Stimulated activated CD4-positive, alpha-beta T cell treated with anti-CD3 and anti-CD28 coated beads, Interleukin-15, amount 100 ng/mL, for 48 hours (primary cell): ENCODE results near the gene NCMAP.
A peak's percentile ranks its signal among the peaks of the same experiment; 100 is the strongest.

Experiments
- DNase-seq, 2 donors: peaks; one replicate each; pipeline ENCODE4 v3.0.0-alpha.2; 2020; ENCODE audit warnings: low read depth in 2 of 2

NCMAP gene

DNA sequence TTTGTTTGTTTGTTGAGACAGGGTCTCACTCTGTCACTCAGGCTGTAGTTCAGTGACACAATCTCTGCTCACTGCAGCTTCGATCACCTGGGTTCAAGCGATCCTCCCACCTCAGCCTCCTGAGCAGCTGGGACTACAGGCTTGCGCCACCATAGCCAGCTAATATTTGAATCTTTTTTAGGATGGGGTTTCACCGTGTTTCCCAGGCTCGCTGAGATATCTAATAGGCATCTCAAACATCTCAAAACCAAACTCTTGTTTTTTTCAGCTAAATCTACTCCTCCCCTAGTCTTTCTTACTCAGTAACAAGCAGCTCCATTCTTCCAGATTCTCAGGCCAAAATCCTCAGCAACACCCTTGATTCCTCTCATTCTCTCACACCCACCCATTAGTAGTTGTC, 65.2 kb downstream of the NCMAP start:
- DNase-seq: no peak

DNA sequence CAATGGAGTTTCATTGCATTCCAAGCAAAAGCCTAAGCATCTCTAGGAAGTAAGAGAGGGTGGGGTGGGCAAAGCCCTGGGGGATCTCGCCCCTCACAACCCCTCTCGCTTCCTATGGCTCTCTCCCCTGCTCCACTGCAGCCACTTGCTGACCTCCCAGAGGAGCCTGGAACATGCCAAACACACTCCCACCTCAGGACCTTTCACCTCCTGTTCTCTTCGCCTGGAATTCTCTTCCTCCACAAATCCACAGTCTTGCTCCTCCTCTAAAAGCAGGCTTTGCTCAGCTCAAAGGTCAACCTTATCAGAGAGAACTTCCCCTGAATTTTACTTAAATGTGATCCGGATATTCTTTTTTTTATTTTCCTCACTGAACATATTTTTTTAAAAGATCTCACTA, 66.3 kb downstream of the NCMAP start:
- no peak for DNase-seq

DNA sequence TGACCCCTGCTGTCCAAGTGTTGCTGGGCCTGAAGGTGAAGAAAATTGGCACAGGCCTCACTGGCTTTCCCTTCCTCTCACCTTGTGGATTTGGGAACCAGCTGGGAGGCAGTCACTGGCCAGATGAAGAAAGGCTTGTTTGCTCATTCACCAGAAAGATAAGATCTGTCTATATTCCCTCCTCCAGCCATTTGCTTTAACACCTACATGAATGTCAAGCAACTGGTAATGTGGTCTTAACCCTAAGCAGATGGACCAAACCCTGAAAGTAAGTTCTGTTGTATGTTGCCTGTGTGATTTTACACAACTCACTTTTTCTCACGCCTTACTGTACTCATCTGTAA, 76.9 kb downstream of the NCMAP start:
- DNase-seq: no peak

DNA sequence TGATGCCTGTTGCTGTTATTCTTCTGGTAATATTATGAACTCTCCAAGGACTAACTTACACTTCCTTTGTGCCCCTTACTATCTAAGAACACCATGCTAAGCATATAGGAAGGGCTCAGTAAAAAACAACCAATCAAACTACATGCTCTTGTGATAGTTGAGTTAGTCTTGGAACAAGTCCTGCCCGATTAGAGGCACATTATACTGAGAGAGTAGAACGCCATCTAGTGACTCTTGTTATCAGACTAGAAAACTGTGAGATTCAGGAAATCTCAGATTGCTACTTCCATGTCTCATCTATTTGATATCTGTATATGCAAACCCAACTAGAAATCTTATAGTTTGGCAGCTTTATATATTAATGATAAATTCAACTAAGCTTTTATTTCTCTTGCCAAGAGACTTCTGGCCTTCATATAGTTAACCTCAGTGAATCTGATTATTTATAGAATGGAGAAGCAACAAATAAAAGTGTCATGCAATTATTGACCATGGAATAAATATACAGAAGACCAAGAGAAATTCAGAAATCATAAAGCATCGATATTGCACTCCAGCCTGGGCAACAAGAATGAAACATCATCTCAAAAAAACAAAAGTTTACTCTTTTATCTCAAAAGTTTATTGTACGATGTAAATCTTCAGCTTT, 79.4 kb downstream of the NCMAP start:
- no peak for DNase-seq

DNA sequence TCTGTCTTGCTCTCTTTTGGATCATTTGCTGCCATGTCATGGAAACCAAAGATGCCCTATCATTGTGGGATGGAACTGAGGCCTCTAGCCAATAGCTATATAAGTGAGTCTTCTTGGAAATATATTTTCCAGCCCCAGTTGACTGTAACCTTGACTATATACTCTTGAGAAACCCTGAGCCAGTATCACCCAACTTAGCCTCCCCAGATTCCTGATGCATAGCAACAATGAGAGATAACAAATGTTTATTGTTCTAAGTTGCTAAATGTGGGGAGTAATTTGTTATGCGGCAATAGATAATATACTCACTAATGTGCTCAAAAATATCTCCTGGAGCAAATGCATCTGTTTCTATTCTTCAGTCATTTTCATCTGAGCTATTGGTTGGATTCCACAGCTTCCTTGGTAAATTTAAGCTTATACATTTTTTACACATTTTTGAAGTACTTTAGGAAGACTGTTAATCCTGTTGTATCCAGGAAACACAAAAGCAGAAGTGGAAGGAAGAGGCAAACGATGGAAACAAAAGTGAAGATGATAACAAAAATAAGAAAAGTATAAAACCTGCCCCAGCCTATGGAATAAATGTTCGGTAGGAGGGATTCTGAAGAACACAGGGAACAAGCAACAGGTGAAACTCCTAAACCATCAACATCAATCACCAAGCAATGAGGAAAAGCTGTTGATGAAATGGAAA, 80.9 kb downstream of the NCMAP start:
- no peak for DNase-seq

DNA sequence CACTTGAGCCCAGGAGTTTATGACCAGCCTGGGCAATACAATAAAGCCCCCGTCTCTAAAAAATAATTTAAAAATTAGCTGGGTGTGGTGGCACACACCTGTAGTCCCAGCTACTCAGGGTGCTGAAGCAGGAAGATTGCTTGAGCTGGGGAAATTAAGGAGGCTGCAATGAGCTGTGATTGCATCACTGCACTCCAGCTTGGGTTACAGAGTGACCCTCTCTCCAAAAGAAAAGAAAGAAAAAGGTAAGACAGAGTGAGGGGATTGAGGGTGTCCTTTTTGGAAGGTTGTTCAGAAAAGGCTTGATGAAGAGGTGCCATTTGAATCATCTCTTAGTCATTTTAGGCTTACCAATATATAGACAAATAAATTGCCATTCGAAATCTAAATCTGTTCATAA, 83.2 kb downstream of the NCMAP start:
- DNase-seq: no peak

DNA sequence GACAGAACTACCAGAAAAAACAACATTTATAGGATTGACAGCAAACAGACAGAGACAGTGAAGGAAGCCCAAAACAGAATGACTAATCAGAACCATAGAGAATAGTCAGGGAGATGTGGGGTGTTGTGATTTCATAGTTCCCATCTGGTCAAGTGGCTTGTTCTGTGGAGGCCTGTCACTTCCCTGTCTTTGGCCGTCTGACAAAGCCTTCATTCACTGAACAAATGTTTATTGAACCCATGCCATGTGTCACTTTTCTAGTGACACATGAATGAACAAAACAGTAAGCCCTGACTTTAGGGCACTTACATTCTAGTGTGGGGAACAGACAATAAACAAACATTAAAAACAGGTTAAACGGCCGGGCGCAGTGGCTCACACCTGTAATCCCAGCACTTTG, 84.0 kb downstream of the NCMAP start:
- no peak for DNase-seq

DNA sequence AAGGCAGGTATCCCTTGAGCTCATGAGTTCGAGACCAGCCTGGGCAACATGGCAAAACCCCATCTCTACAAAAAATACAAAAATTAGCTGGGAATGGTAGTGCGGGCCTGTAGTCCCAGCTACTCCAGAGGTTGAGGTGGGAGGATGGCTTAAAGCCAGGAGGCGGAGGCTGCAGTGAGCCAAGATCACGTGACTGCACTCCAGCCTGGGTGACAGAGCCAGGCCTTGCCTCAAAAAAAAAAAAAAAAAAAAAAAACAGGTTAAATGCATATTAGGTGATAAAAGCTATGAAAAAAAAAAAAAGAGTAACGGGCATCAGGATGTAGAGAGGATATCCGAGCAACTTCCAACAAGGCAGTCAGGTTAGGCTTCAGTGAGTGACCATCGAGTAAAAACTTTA, 84.4 kb downstream of the NCMAP start:
- no peak for DNase-seq

DNA sequence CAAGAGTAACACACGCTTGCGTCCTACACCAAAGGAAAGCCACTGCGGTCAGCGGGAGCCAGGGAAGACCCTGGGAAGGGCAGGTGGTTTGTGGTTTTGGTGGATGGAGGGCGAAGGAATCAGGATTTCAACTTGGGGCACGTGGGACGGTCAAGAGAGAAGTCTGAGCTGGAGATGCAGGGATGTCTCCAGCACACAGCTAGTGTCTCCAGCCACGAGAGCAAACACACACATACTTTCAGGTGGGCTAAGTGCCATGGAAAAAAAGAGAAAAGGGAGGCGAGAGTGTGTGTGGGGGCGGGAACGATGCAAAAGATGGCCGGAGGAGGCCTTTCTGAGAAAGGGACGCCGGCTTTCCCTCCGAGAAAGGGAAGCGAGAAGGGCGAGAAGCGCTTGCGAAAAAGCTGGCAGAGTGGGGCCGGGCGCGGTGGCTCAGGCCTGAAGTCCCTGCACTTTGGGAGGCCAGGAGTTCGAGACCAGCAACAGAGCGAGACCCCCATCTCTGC, 85.8 kb downstream of the NCMAP start:
- peak in 1 of 2 donors; percentile 25 for DNase-seq

DNA sequence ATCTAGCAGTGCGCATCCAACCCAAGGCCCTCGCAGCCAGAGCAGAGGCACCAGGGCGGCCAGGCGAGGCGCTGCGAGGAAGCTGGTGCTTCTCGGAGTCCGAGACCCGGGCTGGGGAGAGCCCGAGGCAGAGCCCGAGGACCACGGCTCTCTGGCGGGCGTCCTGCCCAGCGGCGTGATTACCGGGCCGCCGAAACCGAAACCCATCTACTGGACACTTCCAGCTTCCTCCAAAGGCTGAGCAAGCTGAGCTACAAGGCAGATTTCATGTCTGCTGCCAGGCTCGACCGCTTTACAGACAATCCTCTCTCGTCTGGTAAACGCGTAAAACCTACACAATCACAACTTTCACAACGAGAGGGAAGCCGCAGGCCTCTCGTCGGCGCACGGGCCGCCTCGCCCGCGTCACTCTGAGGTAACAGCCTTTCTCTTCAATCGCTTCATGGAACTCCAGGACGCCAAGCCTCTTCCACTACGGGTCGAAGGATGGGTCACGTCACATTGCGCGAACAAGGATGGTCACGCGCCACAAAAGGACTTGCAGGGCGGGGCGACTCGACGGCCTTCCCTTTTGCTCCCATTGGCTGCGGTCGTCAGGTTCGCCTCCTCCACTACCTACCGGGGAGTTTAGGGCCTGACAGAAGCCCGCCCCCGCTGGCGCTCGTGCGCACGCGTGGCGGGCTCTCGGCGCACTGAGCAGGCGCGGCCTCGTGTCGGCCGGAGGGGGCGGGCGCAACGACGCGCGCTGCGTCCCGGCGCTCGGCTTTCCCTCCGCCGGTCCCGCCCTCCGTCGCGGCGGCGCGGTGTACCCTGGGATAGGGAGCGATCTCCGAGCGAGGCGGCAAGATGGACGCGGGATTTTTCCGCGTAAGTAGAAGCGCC, 86.8 kb downstream of the NCMAP start, which contains the start of gene SRRM1:
Gene SRRM1, plus strand, starts transcription at position 822 of the 882 bp plus-strand sequence. Its CDS starts 25 bp downstream, at position 847.
- peak; percentile 97 to 99 for DNase-seq

DNA sequence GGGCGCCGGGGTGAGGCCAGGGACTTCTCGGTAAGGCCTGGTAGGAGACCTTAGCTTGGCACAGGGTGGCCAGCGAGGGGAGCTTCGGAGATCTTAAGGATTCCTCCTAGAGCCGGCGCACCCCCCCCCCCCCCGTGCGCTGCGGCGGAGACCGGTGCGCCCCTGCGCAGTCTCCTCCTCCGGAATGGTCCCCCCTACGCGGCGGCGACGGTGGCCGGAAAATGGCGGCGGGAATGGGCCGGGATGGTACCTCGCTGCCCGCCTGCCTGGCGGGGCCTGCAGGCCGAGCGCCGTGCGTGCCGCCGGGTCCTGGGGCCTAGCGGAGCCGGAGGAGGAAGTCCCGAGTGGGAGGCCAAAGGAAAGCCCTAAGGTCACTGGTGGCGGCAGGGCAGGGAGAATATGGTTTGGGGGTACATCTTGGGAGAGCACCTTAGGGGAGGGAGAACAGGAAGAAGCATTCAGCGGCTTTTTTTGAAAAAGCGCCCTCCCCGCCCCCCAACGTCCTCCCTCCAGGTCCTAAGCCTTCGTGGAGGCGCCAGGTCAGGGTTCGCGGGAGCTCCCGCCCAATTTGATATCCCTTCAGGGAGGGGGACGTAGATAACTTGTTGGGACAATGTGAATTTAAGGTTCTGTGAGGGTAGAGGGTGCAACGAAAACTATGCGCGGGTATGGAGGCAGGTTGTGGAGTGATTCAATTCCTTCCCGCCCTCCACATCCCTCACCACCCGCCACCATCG, 87.6 kb downstream of the NCMAP start:
- DNase-seq: peak in 1 of 2 donors; percentile 25

DNA sequence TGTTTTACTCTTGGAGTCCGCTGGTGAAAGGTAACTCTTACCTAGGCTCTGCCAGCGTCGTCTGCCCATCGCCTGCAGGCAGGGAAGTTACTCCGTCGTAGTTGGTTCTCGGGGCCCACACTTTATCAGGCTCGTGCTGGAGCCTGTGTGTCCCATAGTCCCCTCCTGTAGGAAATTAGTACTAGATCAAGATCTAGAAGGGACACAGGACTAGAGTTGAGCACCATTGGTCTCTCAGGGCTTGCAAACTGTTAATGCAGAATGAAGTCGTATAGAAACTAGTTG, 88.2 kb downstream of the NCMAP start:
- DNase-seq: no peak

DNA sequence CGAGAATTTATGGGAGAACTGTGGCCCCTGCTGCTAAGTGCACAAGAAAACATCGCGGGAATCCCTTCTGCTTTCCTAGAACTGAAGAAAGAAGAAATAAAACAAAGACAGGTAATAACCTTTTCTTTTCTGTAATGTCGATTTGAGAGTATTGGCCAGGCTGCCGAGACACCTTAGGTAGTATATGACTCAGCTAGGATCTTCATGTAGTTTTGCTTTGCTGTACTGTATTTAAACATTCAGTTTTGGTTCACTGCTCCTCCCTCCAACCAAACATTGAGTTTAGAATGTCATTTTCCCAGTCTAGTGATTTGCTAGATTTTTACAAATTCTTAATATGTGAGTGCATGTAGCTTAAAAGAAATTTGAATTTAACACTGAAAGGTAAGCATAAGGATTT, 93.0 kb downstream of the NCMAP start:
- DNase-seq: no peak

DNA sequence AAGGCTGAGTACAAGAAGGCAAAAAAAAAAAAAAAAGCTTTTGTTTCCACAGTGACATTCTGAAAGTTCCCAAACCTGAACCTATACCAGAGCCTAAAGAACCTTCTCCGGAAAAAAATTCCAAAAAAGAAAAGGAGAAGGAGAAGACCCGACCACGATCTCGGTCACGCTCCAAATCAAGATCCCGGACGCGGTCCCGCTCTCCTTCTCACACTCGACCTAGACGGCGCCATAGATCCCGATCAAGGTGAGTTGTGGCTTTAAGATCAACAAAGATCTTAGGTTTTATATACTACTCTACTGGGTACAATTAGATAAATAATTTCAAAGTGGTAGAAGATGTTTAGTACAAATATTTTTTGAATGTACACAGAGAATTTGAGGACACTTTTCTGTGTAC, 96.5 kb downstream of the NCMAP start:
- DNase-seq: no peak

DNA sequence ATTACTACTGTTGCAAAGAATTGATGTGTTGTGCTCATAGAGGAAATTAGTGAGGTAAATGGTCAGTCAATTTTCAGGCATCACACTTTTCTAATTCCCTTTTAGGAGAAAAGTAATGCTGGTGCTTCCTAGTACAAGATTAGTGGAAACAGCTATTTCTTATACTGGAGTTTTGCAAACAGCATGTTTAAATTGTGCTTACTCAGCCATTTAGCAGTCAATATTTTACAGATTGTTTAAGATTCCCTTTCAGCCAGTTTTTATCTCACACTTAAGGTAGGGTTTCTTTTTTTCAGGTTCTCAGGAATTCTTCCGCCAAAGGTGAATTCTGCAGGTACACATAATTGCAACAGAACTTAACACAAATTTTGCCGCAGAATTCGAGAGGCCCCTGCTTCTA, 98.1 kb downstream of the NCMAP start:
- DNase-seq: no peak

DNA sequence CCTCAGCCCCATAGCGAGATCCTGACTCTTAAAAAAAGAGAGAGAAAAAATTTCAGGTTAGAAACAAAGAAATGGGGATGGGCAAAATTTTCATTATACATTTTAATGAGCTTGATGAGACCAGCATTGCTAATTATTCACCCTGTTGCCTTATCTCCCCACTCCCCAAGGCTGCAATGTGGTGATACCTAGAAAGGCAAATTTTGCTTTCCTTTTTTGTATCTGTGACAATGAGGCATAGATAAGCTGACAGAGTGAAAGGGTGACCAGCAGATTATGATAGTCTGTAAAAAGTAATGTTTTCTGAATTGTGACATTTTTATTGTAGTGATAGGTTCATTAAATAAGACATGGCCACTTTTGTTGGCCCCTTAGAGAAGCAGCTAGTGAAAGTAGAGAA, 100.2 kb downstream of the NCMAP start:
- DNase-seq: no peak

DNA sequence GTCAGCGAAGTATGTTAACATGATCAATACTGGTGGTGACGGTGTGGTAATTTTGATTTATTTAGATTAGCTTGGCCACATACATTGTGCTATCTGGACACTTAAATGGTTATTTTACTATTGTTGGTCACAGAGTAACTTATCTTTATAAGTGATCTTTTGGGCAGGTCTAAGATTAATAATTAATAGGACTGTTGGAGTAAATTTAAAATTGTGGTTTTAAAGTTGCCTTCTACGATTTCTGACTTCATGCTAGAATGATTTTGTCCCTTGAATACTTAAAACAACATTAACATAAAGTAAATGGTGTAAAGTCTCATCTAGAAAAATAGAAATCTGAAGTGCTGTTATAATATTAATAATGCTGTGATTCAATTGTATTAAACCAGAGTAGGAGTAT, 101.9 kb downstream of the NCMAP start:
- no peak for DNase-seq
